LHCN-M2 (cell line): ENCODE results near the gene RYR1. TPM values are rescaled to one million over a fixed set of nuclear protein-coding genes. Genes with fewer than 3 reads are reported as not detected.
"Not testable (repeated sequence)": the region's sequence is repeated elsewhere in the genome, so short reads cannot be mapped to it uniquely, and the experiment has no call there.

Experiments
- DNase-seq: peaks from one replicate; pipeline ENCODE4 v3.0.0-alpha.2; 2012; ENCODE audit warnings: low read depth
- total RNA-seq: library from RNA; depleted of rRNA; stranded (reverse); fragments of >200 nt; gene quantifications from 2 replicates; pipeline ENCODE4 v1.2.3, GENCODE V29; 2014

RYR1 gene
- total RNA-seq, 1 experiment from 2014 or later: 1.6 TPM

DNA sequence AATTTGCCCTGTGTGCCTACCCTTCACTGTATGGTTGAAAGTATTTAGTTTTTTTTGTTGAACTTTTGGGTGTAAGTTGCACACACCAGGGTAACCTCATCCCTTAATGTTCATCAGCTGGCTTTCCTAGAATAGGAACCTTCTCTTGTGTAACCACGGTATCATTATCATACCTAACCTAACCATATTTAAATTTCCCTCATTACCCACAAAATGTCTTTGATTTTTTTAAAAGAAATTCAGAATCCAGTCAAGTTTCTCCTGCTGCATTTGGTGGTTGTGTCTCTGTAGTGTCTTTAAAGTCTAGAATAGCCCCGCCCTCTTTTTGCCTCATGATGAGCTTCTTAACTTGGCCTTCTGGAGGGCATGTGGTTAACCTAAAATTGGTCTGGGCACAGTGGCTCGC is 80.3 kb downstream of the RYR1 start:
- no peak for DNase-seq

DNA sequence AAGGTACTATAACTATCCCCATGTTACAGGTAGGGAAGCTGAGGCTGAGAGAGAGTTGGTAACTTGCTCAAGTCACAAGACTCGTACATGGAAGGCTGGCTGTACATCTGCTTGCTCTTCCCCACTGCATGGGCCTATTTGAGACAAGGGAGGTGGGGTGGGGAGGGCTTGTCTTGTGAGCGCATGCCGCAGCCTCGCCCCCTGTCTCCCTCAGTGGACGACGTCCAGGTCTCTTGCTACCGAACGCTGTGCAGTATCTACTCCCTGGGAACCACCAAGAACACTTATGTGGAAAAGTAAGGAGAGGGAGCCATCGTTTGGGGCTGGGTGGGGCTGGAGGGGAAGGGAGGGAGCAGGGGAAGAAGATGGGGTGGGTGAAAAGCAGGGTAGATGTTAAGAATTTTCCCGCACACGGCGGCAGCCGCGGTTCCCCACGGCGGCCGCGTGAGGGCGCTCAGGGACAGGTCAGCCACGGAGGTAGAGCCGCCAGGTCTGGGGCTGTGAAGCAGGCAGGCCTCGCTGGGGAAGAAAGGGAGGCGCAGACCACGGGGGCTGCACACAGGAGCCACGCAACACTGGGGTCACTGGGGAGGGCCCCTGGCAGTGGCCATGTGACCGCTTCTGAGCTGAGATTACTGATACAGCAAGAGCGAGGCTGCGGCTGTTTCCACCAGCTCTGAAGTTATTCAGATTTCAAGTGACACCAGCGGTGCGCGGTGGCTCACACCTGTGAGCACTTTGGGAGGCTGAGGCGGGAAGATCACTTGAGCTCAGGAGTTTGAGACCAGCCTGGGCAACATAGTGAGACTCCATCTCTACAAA is 81.5 kb downstream of the RYR1 start:
- DNase-seq: peak; percentile 11

DNA sequence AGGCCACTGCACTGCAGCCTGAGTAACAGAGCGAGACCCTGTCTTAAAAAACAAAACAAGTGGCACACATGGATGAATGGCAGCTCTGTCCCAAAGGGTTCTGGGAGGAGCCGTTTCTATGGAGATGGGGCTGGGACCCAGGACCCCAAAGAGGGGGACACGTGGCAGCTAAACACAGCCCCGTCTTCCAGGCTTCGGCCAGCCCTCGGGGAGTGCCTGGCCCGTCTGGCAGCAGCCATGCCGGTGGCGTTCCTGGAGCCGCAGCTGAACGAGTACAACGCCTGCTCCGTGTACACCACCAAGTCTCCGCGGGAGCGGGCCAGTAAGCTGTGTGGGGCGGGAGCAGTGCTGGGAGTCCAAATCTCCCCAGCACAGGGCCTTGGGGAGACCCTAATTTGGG is 82.4 kb downstream of the RYR1 start:
- DNase-seq: no peak

DNA sequence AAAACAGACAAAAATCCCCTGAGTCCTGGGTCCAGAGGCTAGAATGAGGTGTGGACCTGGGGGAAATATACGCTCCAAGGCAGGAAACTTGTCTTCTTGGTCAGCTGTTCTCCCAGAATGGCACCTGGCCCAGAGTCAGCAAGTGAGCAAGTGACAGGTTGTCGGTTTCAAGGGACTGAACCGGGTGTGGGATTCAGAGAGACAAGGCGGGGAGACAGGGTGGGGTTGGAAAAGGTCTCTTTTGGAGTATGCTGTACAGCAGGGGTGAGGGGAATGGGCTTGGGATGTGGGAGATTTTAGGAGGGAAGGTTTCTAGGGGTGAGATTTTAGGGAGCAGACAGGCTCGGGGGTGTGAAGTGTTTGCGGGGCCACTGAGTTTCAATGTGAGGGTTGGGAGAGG is 83.3 kb downstream of the RYR1 start:
- no peak for DNase-seq

DNA sequence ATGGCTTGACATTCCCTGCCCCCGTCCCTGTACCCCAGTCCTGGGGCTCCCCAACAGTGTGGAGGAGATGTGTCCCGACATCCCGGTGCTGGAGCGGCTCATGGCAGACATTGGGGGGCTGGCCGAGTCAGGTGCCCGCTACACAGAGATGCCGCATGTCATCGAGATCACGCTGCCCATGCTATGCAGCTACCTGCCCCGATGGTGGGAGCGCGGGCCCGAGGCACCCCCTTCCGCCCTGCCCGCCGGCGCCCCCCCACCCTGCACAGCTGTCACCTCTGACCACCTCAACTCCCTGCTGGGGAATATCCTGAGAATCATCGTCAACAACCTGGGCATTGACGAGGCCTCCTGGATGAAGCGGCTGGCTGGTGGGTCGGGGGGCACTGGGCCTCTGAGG is 83.8 kb downstream of the RYR1 start:
- no peak for DNase-seq

DNA sequence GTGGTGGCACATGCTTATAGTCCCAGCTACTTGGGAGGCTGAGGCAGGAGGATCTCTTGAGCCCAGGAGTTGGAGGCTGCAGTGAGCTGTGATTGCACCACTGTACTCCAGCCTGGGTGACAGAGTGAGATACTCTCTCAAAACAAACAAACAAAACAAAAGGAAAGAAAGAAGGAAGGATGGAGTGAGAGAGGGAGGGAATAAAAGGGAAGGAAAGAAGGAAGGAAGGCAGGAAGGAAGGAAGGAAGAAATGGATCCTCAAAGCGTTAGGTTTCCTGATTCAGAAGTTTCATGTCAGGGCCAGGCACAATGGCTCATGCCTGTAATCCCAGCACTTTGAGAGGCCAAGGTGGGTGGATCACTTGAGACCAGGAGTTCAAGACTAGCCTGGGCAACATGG is 84.5 kb downstream of the RYR1 start:
- DNase-seq: not testable (repeated sequence)

DNA sequence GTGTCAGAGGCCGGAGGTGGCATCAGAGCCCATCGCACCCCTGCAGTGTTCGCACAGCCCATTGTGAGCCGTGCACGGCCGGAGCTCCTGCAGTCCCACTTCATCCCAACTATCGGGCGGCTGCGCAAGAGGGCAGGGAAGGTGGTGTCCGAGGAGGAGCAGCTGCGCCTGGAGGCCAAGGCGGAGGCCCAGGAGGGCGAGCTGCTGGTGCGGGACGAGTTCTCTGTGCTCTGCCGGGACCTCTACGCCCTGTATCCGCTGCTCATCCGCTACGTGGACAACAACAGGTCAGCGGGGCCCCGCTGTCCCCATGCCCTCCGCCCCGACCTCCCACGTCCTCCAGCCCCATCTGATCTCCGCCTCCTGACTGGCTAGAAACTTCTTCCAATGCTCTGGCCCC is 85.7 kb downstream of the RYR1 start:
- no peak for DNase-seq

DNA sequence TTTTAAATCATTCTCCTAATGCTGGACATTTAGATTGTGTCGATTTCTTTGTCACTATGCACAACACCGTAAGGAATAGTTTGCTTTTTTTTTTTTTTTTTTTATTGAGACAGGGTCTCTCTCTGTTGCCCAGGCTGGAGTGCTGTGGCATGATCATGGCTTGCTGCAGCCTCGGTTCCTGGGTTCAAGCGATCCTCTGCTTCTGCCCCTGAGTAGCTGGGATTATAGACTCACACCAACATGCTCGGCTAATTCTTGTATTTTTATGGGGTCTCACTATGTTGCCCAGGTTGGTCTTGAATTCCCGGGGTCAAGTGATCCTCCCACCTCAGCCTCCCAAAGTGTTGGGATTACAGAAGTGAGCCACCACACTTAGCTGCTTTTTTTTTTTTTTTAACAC is 86.5 kb downstream of the RYR1 start:
- no peak for DNase-seq

DNA sequence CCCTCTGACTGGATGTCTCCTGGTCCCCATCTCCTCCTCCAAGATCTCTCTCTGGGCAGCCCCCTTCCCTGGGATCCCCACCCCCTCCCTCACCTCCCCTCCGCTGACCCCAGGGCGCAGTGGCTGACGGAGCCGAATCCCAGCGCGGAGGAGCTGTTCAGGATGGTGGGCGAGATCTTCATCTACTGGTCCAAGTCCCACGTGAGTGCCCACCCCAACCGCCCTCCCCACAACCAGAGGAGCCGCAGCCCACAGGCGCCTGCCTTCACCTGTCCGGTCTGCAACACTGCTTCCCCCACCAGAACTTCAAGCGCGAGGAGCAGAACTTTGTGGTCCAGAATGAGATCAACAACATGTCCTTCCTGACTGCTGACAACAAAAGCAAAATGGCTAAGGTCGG is 89.4 kb downstream of the RYR1 start:
- no peak for DNase-seq

DNA sequence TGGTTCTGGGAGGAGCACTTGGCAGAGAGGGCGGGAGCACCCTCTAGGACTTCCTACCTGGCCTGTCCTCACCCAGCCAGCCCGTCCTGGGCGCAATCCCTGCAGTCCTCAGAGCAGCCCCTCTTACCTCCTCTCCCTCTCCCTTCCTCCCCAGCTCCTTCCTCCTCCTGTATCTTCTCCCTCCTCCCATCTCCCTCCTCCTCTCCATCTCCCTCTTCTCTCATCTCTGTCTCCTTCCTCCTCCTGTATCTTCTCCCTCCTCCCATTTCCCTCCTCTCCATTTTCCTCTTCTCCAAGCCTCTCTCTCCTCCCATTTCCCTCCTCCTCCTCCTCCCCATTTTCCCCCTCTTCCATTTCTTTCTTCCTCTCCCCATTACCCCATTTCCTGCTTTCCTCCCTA is 89.8 kb downstream of the RYR1 start:
- DNase-seq: no peak

DNA sequence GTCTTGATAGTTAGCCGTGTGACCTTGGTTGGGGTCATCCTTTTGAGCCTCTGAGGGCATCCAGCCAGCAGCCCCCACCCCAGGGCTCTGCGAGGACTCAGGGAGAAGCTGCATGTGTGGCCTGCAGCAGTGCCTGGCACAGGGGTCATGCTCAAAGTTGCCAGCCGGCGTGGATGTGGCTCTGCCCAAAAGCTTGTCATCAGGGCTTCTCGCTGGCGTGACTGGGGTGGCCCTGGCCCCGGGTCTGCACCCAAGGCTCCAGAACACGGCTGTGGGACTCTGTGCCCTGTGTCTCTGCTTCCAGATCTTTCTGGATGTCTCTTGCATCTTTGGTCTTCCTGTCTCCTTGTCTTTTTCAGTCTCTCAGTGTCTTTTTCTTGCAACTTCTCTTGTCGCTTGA is 90.9 kb downstream of the RYR1 start:
- DNase-seq: no peak

DNA sequence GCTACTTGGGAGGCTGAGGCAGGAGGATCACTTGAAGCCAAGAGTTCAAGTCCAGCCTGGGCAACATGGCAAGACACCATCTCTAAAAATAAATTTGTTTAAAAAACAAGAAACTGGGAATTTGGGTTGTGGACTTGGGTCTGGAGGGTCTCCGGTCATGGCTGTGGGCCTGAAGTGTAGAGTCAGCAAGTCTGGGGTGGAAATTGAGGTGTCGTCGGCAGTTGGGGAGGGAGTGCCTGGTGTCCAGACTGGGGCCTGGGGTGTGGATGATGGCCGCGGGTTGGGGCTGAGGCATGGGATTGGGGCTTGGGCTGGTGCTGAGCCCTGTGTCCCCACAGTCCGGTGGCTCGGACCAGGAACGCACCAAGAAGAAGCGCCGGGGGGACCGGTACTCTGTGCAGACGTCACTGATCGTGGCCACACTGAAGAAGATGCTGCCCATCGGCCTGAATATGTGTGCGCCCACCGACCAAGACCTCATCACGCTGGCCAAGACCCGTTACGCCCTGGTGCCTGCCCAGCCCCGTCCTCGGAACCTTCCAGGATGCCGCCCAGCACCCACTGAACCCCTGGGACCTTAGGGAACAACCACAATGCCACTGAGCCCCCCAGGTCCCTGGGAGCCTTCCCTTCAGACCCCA is 91.6 kb downstream of the RYR1 start:
- DNase-seq: no peak

DNA sequence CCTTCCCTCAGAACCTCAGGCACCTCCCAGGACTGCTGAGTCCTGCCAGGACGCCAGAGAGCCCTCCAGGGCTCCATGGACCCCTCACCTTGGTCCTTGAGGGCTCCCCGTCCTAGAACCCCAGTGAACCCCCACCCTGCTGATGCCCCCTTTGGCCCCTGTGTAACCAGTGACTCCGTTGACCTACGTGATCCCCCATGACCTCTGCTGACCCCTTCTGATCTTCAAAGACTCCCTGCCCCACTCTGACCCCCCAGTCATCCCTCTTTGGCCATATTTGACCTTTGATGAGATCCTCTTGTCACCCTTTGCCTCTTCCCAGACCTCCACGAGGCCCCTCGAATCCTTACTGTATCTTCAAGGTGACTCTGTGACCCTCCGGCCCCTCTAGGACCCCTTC is 92.9 kb downstream of the RYR1 start:
- no peak for DNase-seq

DNA sequence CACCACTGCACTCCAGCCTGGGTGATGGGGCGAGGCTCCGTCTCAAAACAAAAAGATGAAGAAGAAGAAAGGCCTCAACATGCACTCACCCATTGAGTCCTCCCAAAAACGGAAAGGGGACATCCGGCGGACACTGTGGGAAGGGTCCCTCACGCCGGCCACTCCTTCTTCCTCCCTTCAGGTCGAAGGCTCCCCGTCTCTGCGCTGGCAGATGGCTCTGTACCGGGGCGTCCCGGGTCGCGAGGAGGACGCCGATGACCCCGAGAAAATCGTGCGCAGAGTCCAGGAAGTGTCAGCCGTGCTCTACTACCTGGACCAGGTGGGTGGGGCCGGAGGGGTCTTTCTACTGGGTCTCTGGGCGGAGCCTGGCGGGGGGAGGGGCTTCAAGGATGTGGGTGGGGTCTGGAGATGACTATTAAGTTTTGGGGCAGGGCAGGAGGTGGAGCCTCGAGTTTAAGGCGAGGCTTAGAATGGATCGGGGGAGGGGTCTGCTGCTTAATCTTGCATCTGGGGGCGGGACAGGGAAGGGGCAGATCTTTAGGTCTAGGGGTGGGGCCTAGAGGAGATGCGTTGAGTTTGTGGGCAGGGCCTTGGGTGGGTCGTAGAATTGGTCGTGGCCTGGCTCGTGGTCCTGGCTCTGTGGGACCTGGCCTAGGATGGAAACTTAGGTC is 94.1 kb downstream of the RYR1 start:
- DNase-seq: no peak

DNA sequence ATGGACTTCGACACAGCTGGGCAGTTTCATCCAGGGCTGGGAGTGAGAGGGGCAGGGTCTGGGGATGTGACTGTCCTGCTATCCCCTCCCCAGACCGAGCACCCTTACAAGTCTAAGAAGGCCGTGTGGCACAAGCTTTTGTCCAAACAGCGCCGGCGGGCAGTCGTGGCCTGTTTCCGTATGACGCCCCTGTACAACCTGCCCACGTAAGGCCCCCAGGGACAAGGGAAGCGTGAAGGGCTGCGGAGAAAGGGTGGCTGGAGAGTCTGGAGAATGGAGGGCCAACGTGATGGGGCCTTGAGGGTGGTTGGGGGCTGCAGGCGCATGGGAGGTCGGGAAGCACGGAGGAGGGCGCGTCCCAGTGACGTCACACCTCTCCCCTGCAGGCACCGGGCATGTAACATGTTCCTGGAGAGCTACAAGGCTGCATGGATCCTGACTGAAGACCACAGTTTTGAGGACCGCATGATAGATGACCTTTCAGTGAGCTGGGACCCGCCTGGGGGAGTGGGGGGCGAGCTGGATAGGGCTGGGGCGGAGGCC is 94.8 kb downstream of the RYR1 start:
- no peak for DNase-seq

DNA sequence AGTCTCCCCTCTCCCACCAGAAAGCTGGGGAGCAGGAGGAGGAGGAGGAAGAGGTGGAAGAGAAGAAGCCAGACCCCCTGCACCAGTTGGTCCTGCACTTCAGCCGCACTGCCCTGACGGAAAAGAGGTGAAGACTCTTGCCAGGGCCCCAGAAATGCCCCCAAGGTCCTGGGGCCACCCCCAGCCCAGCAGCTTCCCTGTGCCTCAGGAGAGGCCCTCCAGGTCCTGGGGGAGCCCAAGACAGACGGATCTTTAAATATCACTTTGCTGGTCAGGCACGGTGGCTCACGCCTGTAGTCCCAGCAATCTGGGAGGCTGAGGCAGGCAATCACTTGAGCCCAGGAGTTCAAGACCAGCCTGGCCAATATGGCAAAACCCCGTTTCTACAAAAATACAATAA is 95.4 kb downstream of the RYR1 start:
- no peak for DNase-seq

DNA sequence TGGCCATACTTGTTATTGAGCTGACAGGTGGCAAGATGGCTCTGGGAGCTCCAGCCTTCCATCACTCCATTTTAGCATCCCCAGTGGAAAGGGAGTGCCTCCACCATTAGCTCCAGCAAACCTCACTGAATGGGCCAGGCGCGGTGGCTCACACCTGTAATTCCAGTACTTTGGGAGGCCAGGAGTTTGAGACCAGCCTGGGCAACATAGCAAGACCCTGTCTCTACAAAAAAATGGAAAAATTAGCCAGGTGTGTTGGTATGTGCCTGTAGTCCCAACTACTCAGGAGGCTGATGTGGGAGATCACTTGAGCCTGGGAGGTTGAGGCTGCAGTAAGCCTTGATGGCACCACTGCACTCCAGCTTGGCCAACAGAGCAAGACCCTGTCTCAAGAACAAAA is 98.0 kb downstream of the RYR1 start:
- DNase-seq: no peak

DNA sequence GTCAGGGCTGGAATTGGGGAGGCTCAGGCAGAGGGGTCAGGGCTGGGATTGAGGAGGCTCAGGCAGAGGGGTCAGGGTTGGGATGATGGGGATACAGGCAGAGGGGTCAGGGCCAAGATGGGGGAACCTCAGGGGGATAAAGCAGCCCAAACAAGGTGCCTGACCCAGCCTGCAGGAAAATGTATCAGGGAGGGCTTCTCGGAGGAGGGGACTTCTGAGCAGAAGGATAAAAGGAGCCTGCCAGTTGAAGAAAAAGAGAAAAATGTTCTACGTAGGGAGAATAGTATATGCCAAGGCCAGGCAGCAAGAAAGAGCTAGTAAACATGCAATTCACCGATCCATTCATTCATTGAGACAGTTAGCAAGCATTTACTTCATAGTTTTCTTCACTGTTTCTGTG is 99.4 kb downstream of the RYR1 start:
- DNase-seq: no peak

DNA sequence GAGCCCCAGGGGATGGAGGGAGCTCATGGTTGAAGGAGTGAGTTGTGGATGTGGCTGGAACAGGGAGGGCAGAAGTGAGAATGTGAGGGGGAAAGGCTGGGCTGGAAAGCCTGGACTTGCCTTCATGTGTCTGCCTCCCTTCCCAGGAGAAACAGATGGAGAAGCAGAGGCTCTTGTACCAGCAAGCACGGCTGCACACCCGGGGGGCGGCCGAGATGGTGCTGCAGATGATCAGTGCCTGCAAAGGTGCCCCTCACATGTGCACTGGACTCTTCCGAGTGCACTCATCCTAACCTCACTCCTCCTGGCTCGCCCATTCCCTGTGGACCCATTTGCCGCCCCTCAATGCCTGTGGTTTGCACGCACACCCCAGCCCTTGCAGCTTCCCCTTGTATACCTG is 101.1 kb downstream of the RYR1 start:
- DNase-seq: no peak

DNA sequence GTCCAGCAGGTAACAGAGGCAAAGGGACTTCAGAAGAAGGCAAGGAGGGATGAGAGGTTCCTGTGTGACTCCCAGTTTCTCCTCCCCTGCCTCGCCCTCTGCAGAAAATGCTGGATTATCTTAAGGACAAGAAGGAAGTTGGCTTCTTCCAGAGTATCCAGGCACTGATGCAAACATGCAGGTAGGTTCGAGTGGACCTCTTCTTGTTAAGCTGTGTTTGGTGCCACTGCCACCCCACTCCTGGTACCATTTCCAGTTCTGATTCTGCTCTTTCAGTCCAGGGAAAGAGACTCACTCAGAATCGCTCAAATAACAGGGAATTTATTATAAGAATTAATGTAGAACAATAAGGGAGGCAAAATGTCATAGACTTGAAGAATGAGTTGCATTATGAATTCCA is 101.7 kb downstream of the RYR1 start:
- DNase-seq: no peak

DNA sequence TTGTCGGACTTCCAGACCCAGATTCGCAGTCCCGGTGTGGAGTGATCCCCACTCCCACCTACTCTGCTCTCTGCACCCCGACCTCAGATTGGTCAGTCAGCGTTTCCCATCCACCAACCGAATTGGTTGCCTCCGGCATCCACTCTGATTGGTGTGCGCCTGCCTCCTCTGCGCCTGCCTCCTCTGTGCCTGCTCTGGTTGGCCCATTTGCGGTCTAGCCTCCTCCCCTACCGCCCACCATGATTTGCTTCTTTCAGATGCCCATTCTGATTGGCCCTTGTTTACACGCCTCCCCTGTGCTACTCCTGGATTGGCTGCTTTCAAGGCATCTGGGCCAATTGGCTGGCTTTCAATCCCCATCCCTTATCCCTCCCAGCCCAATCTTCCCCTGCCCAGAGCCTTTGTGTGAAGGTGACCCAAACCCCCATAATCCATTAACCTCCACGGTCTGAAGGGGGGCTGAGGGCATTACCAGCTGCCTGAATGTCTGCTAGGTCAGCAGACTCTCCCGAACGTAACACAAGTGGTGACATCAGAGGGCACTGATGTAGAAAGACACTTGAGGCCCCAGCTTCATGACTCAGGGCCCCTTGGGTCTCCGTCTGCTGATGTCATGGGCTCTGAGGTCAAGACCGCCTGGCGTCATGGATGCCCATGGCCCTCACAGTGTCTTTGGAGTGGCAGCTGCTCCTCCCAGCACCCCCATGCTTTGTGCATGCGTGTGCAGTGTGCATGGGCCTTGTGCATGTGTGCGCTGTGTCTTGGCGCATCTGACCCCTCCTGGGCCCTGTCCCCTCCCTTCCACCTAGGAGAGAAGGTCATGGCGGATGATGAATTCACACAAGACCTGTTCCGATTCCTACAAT is 103.8 kb downstream of the RYR1 start:
- DNase-seq: no peak

DNA sequence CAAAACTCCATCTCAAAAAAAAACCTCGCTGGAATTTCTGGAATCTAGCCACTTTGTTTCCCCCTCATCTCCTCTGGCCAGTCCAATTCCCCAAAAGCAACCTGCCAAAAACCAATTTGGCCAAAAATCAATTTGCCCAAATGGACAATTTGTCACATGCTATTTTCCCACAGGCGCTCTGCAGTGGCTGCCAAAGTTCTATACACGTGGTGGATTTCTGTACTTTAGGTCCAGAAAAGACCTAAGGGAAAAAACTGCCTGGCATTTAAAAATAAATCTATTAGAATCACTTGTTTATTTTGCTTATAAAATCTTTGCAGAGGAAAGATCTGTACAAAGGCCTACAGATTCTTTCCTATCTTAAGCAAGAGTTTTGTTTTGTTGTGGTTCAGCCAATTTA is 104.9 kb downstream of the RYR1 start:
- no peak for DNase-seq
